MM.1S (cell line): ENCODE measurements around the gene POMZP3.
A peak's percentile ranks its signal among the peaks of the same experiment; 100 is the strongest.
"Not testable (repeated sequence)": the region's sequence is repeated elsewhere in the genome, so short reads cannot be mapped to it uniquely, and the experiment has no call there.

ENCODE experiments used
- DNase-seq: peaks from one replicate; pipeline ENCODE4 v3.0.0-alpha.2; 2015
- H2AFZ ChIP-seq: fragments of 300-600 bp; sonication (generic); 2 replicates; pipeline ENCODE4 v1.6.0; 2016; ENCODE audit warnings: antibody characterized with exemption, low read length
- H3F3A ChIP-seq: fragments of 300-600 bp; sonication (generic); 2 replicates; pipeline ENCODE4 v1.6.1; 2016; ENCODE audit warnings: mild to moderate bottlenecking, antibody characterized with exemption, low read length, moderate library complexity, mixed read lengths; ENCODE audit not compliant: insufficient read depth
- H3K27ac ChIP-seq: fragments of 300-600 bp; sonication (generic); 2 replicates; pipeline ENCODE4 v1.5.1; 2016; ENCODE audit warnings: mild to moderate bottlenecking, low read length
- H3K27me3 ChIP-seq: fragments of 300-600 bp; sonication (generic); replicated peaks from 2 replicates; pipeline ENCODE4 v1.6.0; 2016; ENCODE audit warnings: low read length; ENCODE audit not compliant: insufficient read depth
- H3K36me3 ChIP-seq: fragments of 300-600 bp; sonication (generic); replicated peaks from 2 replicates; pipeline ENCODE4 v1.6.1; 2016; ENCODE audit warnings: mild to moderate bottlenecking, low read length, mixed read lengths; ENCODE audit not compliant: insufficient read depth
- H3K4me1 ChIP-seq: fragments of 300-600 bp; sonication (generic); 2 replicates; pipeline ENCODE4 v1.6.1; 2016; ENCODE audit warnings: low read length, mixed read lengths
- H3K4me2 ChIP-seq: fragments of 300-600 bp; sonication (generic); 2 replicates; pipeline ENCODE4 v1.6.0; 2016; ENCODE audit warnings: low read depth, low read length
- H3K4me3 ChIP-seq: fragments of 300-600 bp; sonication (generic); 2 replicates; pipeline ENCODE4 v1.5.1; 2016; ENCODE audit warnings: low read length, mixed read lengths
- H3K79me2 ChIP-seq: fragments of 300-600 bp; sonication (generic); 2 replicates; pipeline ENCODE4 v1.6.1; 2016; ENCODE audit warnings: mixed run types, low read length, mixed read lengths
- H3K9ac ChIP-seq: fragments of 300-600 bp; sonication (generic); 2 replicates; pipeline ENCODE4 v1.6.1; 2016; ENCODE audit warnings: low read length, mixed read lengths
- H3K9me2 ChIP-seq: fragments of 300-600 bp; sonication (generic); replicated peaks from 2 replicates; pipeline ENCODE4 v1.6.1; 2016; ENCODE audit warnings: mild to moderate bottlenecking, low read length, mixed read lengths; ENCODE audit not compliant: insufficient read depth
- H3K9me3 ChIP-seq: fragments of 300-600 bp; sonication (generic); replicated peaks from 2 replicates; pipeline ENCODE4 v1.6.1; 2016; ENCODE audit warnings: mild to moderate bottlenecking, low read length, mixed read lengths; ENCODE audit not compliant: insufficient read depth
- H4K20me1 ChIP-seq: fragments of 300-600 bp; sonication (generic); 2 replicates; pipeline ENCODE4 v1.6.1; 2016; ENCODE audit warnings: mild to moderate bottlenecking, low read length, moderate library complexity, mixed read lengths; ENCODE audit not compliant: insufficient read depth

Gene POMZP3

DNA sequence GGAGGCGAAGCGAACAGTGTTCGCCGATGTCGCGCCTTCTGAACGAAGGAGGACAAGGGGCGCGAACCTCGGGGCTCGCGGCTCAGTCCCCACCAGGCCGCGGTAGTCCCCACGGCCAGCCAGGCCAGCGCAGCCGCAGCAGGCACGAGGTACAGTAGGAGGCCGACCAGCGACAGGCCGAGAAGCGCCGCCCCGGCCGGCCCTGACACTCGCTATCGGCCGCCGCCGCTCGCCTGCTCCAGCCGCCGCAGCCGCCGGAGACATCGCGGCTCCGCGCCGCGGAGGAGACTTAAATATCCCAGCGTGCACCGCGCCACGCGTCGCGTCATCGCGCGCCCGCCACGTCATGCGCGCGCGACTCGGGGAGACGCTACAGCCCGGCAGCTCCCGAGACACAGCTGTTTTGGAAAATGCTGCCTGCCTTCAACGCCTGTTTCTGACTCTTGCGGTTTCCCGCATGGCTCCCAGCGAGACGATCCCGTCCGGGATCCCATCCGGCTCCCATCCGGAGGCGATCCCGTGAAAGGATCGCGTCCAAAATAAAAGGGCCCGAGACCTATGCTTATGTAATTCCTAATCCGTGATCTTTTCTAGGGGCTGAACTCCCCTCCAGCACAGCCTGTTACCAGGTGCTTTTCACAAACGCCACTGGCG is at the start of gene POMZP3:
TSS of gene POMZP3 (minus strand) at position 291 of the 654 bp plus-strand sequence. CDS start 1,215 bp downstream, outside the sequence.
- H2AFZ ChIP-seq, H3F3A ChIP-seq, H3K36me3 ChIP-seq, H3K9me3 ChIP-seq, H3K27me3 ChIP-seq, H4K20me1 ChIP-seq, H3K9me2 ChIP-seq, H3K4me1 ChIP-seq, H3K79me2 ChIP-seq: not testable (repeated sequence)
- H3K9ac ChIP-seq = peak within 1 kb of the TSS; percentile 66
- peak within 1 kb of the TSS; percentile 49; the same call in 1 of the 2 replicates for H3K4me2 ChIP-seq
- peak within 1 kb of the TSS; percentile 65 for H3K4me3 ChIP-seq
- peak within 1 kb of the TSS; percentile 23; the same call in 1 of the 2 replicates for H3K27ac ChIP-seq
- peak; percentile 6 for DNase-seq

DNA sequence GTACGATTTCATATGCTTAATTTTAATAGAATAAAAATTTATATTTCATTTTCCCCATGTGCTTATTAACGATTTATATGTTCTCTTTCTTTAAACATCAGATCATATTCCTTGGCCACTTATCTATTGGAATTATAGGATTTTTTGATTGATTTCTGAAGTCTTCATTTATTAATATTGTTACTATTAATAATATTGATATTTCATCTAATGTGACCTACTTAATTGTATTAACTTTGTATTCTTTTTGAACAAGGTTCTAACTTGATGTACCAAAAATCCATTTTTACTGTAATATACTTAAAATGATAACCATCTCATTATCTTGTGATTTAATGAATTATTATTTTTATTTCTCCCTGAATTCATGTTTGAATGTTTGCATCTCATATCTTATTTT is 48.7 kb upstream of the POMZP3 start:
- H3K4me1 ChIP-seq, H3K36me3 ChIP-seq, H3F3A ChIP-seq, H2AFZ ChIP-seq, H3K27me3 ChIP-seq, H3K79me2 ChIP-seq, H3K9ac ChIP-seq, H3K9me2 ChIP-seq, H3K4me2 ChIP-seq, H4K20me1 ChIP-seq, DNase-seq, H3K9me3 ChIP-seq, H3K27ac ChIP-seq, H3K4me3 ChIP-seq: not testable (repeated sequence)

GRCh38 chr7:76673346-76673745 is 46.3 kb upstream of the POMZP3 start:
- H3K4me1 ChIP-seq, H3K4me3 ChIP-seq, H2AFZ ChIP-seq, H3K9me3 ChIP-seq, H3K27ac ChIP-seq, H3K9ac ChIP-seq, H3K4me2 ChIP-seq, H4K20me1 ChIP-seq, H3K27me3 ChIP-seq, H3K9me2 ChIP-seq, DNase-seq, H3K79me2 ChIP-seq, H3F3A ChIP-seq, H3K36me3 ChIP-seq: not testable (repeated sequence)

GRCh38 chr7:76659212-76659611 is 32.1 kb upstream of the POMZP3 start:
- not testable (repeated sequence) for H3K27me3 ChIP-seq, H2AFZ ChIP-seq, H3K4me3 ChIP-seq, H3K9ac ChIP-seq, H3K9me3 ChIP-seq, H3F3A ChIP-seq, DNase-seq, H3K36me3 ChIP-seq, H3K27ac ChIP-seq, H3K4me2 ChIP-seq, H3K79me2 ChIP-seq, H3K9me2 ChIP-seq, H3K4me1 ChIP-seq, H4K20me1 ChIP-seq

GRCh38 chr7:76656425-76656824 is 29.3 kb upstream of the POMZP3 start:
- not testable (repeated sequence) for H3F3A ChIP-seq, H3K9me2 ChIP-seq, H3K9me3 ChIP-seq, H3K79me2 ChIP-seq, H3K27ac ChIP-seq, DNase-seq, H3K9ac ChIP-seq, H2AFZ ChIP-seq, H3K36me3 ChIP-seq, H4K20me1 ChIP-seq, H3K4me2 ChIP-seq, H3K27me3 ChIP-seq, H3K4me1 ChIP-seq, H3K4me3 ChIP-seq

- not testable (repeated sequence) for DNase-seq, H3K36me3 ChIP-seq, H3K79me2 ChIP-seq, H2AFZ ChIP-seq, H3K27me3 ChIP-seq, H3F3A ChIP-seq, H3K4me1 ChIP-seq, H3K9me3 ChIP-seq, H3K4me3 ChIP-seq, H3K4me2 ChIP-seq, H3K9me2 ChIP-seq, H3K9ac ChIP-seq, H3K27ac ChIP-seq, H4K20me1 ChIP-seq
Measured at GRCh38 chr7:76642620-76643019, 15.5 kb upstream of the POMZP3 start.
